HG03280 (cell line): ENCODE data around the gene HCFC1.
A peak's percentile ranks its signal among the peaks of the same experiment; 100 is the strongest.

ENCODE experiments used
- ATAC-seq: cut with Tn5 transposase; IDR thresholded peaks from one replicate; pipeline ENCODE4 v1.9.1; 2021; ENCODE audit warnings: mild to moderate bottlenecking, moderate library complexity; ENCODE audit not compliant: unreplicated experiment

The HCFC1 gene

DNA sequence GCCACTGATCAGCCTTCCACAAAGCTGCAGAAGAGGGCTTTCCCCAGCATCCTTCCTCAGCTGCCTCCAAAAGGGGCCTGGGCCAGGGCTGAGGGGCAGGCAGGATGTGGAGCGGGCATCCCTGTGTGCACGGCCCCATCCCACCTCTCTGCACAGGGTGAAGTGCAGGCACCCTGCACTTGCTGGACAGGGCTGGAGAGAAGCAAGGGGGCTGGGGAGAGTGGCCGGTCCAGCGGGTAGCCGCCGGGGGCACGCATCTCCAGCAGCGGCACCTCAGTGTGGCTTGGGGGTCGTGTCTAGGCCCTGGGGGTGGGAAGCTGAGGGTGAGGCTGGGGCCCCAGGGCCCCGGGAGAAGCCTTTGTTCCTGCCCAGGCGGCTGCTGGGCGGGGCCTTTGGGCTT, 64.2 kb downstream of the HCFC1 start:
- ATAC-seq, result no peak

DNA sequence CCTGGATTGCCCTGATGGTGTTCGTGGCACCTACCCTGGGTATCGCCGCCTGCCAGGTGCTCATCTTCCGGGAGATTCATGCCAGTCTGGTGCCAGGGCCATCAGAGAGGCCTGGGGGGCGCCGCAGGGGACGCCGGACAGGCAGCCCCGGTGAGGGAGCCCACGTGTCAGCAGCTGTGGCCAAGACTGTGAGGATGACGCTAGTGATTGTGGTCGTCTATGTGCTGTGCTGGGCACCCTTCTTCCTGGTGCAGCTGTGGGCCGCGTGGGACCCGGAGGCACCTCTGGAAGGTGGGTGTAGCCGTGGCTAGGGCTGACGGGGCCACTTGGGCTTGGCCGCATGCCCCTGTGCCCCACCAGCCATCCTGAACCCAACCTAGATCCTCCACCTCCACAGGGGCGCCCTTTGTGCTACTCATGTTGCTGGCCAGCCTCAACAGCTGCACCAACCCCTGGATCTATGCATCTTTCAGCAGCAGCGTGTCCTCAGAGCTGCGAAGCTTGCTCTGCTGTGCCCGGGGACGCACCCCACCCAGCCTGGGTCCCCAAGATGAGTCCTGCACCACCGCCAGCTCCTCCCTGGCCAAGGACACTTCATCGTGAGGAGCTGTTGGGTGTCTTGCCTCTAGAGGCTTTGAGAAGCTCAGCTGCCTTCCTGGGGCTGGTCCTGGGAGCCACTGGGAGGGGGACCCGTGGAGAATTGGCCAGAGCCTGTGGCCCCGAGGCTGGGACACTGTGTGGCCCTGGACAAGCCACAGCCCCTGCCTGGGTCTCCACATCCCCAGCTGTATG, 65.3 kb downstream of the HCFC1 start:
- no peak for ATAC-seq

DNA sequence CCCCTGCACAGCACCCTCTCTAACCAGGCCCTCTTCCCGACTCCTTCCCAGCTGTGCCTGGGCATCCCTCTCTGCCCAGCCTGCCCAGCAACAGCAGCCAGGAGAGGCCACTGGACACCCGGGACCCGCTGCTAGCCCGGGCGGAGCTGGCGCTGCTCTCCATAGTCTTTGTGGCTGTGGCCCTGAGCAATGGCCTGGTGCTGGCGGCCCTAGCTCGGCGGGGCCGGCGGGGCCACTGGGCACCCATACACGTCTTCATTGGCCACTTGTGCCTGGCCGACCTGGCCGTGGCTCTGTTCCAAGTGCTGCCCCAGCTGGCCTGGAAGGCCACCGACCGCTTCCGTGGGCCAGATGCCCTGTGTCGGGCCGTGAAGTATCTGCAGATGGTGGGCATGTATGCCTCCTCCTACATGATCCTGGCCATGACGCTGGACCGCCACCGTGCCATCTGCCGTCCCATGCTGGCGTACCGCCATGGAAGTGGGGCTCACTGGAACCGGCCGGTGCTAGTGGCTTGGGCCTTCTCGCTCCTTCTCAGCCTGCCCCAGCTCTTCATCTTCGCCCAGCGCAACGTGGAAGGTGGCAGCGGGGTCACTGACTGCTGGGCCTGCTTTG, 66.0 kb downstream of the HCFC1 start:
- no peak for ATAC-seq

DNA sequence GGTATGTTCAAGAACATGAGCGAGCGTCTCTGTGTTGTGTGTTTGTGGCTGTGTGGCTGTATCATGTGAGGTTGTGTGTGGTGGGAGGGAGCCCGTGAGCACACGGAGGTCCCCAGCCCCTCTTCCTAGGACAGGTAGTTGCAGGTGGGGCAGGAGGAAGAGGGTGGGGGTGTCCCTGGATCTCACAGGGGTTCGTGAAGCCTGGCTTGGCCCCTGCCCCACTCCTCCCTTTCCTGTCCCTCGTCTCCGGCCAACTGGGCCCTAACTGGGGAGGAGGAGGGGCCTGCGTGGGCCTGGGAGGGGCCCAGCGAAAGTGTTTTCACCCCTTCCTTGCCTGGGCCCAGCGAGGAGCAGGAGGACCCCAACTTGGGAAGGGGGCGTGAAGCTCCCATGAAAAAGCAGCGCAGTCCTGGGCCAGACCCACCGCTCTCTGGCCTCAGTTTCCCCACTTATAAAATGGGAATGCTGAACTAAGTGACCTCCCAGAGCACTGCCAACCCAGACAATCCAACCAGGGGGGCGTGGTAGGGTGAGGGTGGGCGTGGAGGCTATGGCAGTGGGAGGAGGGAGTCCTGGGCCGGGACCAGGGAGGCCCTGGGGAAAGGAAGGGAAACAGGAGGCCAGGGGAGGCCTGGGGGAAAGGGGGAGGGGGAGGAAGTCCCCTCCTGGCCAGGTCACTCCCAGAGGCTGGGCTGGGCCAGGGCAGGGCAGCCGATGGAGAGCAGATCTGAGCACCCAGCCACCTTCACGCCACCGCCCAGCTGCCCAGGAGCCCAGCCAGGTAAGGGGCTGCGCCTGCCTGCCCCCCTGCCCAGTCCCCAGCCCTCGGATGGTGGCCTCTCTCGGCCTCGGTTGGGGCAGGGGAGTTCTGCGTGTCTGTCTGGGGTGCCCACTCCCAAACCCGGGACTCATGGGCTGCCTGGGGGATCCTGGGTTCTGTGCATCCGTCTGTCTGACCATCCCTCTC, 67.3 kb downstream of the HCFC1 start, which contains the start of gene AVPR2:
TSS of gene AVPR2 (plus strand) at position 683 of the 967 bp plus-strand sequence. CDS start 473 bp downstream, outside the sequence.
- no peak for ATAC-seq

DNA sequence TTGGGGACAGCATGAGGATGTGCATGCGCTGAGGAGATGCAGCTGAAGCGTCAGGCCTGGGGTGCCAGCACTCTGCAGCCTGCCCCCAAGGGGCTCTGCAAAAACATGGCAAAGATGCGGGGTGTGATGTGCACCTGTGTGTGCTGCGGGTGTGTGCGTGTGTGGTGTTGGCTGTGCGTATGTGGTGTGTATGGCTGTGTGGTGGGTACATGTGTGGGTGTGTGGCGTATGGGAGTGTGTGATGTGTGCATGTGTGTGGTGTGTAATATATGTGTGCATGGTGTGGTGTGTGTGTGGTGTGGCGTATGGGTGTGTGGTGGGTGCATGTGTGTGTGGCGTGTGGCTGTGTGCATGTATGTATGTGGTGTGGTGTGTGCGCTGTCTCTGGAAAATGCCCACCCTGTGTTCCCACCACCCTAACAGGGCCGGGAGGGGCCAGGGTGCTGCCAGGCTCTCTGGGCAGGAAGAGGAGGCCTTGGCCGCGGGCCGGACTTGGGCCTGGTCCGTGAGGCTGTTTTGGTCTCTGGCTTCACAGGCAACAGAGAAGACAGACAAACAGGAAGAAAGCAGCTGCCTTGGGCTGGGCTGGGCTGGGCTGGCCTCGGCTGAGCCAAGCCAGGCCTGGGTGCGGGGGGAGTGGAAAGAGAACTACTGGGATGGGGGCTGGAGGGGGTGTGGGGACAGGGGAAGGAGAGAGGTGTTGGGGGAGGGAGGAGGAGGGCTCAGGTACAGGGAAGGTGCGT, 68.2 kb downstream of the HCFC1 start:
- ATAC-seq, result no peak

DNA sequence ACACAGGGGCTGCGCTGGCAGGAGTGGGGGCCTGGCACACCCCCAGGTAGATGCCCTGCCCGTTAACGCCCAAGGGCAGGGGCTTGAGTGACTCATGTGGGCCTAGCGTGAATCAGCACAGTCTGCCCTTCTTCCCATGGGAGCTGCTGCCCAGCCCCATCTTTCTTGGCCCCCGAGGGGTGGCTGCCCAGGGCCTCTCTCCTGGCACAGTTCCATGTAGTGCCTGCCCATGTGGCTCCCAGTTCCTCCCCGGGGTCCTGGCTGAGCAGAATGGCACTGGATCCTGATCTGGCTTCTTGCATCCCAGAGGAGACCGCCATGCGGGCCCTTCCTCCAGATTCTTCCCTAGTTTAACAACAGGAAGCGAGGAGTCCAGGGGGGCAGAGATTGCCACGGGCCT, 69.2 kb downstream of the HCFC1 start:
- ATAC-seq, result no peak

DNA sequence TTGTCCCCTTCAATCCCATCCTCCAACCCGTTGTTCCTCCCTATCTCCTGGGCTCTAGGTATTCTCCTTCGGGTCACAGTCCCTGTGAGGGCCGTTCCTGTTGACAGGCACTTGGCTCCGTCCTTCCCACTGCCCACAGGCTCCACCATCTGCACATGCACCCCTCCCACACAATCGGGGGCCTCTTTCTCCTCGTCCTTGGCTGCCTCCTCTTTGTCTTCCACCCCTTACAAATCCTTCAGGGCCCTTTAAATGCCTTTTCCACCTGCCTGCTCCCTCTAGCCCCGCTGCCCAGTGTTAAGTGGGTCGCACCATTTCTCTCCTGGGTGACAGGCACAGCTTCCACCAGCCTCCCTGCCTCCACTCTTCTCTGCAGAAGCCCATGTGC, 69.9 kb downstream of the HCFC1 start:
- no peak for ATAC-seq

- ATAC-seq, result peak; percentile 60
These were observed 70.5 kb downstream of the HCFC1 start for GRCh38 chrX:153900831-153901752.

DNA sequence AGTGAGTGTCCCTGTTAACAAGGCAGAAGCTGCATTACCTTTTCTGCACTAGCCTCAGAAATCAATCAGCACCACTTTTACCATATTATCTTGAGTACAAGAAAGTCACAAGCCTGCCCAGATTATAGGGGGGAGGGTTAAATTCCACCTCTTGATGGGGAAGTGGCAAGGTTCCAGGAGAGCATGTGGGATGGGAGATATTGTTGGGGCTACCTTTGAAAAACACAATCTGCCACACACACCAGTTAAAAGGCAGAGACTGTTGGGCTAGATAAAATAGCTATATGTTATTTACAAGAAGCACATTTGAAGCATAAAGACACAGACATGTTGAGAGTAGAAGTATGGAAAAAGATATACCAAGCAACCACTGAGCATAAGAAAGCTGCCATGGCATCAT, 73.7 kb downstream of the HCFC1 start:
- ATAC-seq, result no peak
